Activated T-cell treated with anti-CD3 and anti-CD28 coated beads, Interleukin-2, amount 50 U/mL, for 72 hours (primary cell): ENCODE data around the gene BTBD17. TPM values are rescaled to one million over a fixed set of nuclear protein-coding genes. Genes with fewer than 3 reads are reported as not detected.

Experiments
- ATAC-seq, 2 donors: fragments of 150-1000 bp; cut with Tn5 transposase; replicated peaks in 1 of 2; 2 replicates each; pipeline ENCODE4 v1.10.0; 2021; ENCODE audit warnings: moderate library complexity in 2 of 2, mild to moderate bottlenecking in 1 of 2
- DNase-seq, 2 donors: peaks; one replicate each; pipeline ENCODE4 v3.0.0; 2021 to 2022; ENCODE audit warnings: mixed read lengths in 1 of 2
- H3K27ac Mint-ChIP-seq: one replicate; pipeline ENCODE4 v1.8.0; 2022; ENCODE audit warnings: mild to moderate bottlenecking, moderate library complexity, mixed read lengths
- H3K27me3 Mint-ChIP-seq: one replicate; pipeline ENCODE4 v1.8.0; 2022; ENCODE audit warnings: low read depth, mixed read lengths
- H3K36me3 Mint-ChIP-seq, 2 donors: one replicate each; pipeline ENCODE4 v1.8.0; 2022; ENCODE audit warnings: mixed read lengths in 2 of 2, mild to moderate bottlenecking in 1 of 2; ENCODE audit not compliant: insufficient read depth in 2 of 2
- H3K4me1 Mint-ChIP-seq: one replicate; pipeline ENCODE4 v1.8.0; 2022; ENCODE audit warnings: low read depth, mixed read lengths
- H3K4me3 Mint-ChIP-seq, 2 donors: one replicate each; pipeline ENCODE4 v1.8.0; 2022; ENCODE audit warnings: mild to moderate bottlenecking in 2 of 2, mixed read lengths in 2 of 2, moderate library complexity in 2 of 2
- H3K9me3 Mint-ChIP-seq, 2 donors: one replicate each; pipeline ENCODE4 v1.8.0; 2022; ENCODE audit warnings: mixed read lengths in 2 of 2
- total RNA-seq, 2 donors: library from RNA; stranded (reverse); gene quantifications; one replicate each; pipeline ENCODE4 v1.2.3, GENCODE V29; 2022

Gene BTBD17
- total RNA-seq, 2 donors from 2014 or later = not detected

GRCh38 chr17:74347646-74348045 is 14.0 kb downstream of the BTBD17 start:
- H3K36me3 Mint-ChIP-seq = no peaks in the 10 kb centered on the region
- no peak for DNase-seq
- ATAC-seq = no peak
- peaks cover 24% of the 10 kb centered on the region for H3K27me3 Mint-ChIP-seq
- no peaks in the 10 kb centered on the region for H3K9me3 Mint-ChIP-seq
- H3K4me3 Mint-ChIP-seq = no peak overlapping the region
- H3K4me1 Mint-ChIP-seq = no peaks in the 10 kb centered on the region
- no peak overlapping the region for H3K27ac Mint-ChIP-seq

GRCh38 chr17:74345433-74346241 is 16.0 kb downstream of the BTBD17 start:
- no peak overlapping the region for H3K27ac Mint-ChIP-seq
- no peaks in the 10 kb centered on the region for H3K4me1 Mint-ChIP-seq
- H3K27me3 Mint-ChIP-seq = peaks cover 23% of the 10 kb centered on the region
- no peaks in the 10 kb centered on the region for H3K9me3 Mint-ChIP-seq
- no peak for DNase-seq
- no peak for ATAC-seq
- no peaks in the 10 kb centered on the region for H3K36me3 Mint-ChIP-seq
- no peak overlapping the region for H3K4me3 Mint-ChIP-seq

- DNase-seq = no peak
- Mint-ChIP-seq H3K9me3 (no peaks in the 10 kb centered on the region), H3K4me1 (no peaks in the 10 kb centered on the region)
Observed at GRCh38 chr17:74344658-74345057, 17.0 kb downstream of the BTBD17 start.

GRCh38 chr17:74343526-74344284 is 18.0 kb downstream of the BTBD17 start:
- Mint-ChIP-seq H3K9me3 (no peaks in the 10 kb centered on the region), H3K4me3 (no peak overlapping the region), H3K27me3 (peaks cover 10% of the 10 kb centered on the region), H3K27ac (no peak overlapping the region), H3K36me3 (no peaks in the 10 kb centered on the region), H3K4me1 (no peaks in the 10 kb centered on the region)
- no peak for ATAC-seq
- no peak for DNase-seq

More at GRCh38 chr17:74344658-74345057, 17.0 kb downstream of the BTBD17 start:
- Mint-ChIP-seq H3K4me3 (no peak overlapping the region), H3K27me3 (peaks cover 14% of the 10 kb centered on the region), H3K27ac (no peak overlapping the region), H3K36me3 (no peaks in the 10 kb centered on the region)
- ATAC-seq = no peak

DNA sequence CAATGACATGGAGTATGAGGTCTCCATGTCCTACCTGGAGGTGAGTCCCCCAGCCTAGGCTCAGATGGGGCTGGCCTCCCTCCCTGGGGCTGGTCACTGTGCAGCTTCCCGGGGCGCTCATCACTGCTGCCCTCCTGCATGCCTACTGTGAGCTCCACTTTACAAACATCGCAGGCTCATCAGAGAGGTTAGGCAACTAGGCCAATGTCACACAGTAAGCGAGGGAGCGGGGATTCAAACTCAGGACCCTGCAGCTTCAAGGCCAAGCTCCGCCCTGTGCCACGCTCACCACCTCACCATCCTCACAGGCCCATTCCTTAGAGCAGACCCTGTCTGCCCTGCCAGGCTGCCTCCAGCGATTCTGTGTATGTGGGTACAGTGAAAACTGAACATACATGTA is 18.5 kb downstream of the BTBD17 start:
- Mint-ChIP-seq H3K4me3 (no peak overlapping the region), H3K27me3 (peaks cover 4% of the 10 kb centered on the region), H3K4me1 (no peaks in the 10 kb centered on the region), H3K27ac (no peak overlapping the region), H3K36me3 (no peaks in the 10 kb centered on the region), H3K9me3 (no peaks in the 10 kb centered on the region)
- ATAC-seq = no peak
- DNase-seq = no peak

- Mint-ChIP-seq H3K27ac (no peak overlapping the region), H3K27me3 (no peaks in the 10 kb centered on the region), H3K4me3 (no peak overlapping the region), H3K36me3 (no peaks in the 10 kb centered on the region), H3K4me1 (no peaks in the 10 kb centered on the region), H3K9me3 (no peaks in the 10 kb centered on the region)
- ATAC-seq (no peak), DNase-seq (no peak)
Observed at GRCh38 chr17:74342224-74342623, 19.4 kb downstream of the BTBD17 start.

DNA sequence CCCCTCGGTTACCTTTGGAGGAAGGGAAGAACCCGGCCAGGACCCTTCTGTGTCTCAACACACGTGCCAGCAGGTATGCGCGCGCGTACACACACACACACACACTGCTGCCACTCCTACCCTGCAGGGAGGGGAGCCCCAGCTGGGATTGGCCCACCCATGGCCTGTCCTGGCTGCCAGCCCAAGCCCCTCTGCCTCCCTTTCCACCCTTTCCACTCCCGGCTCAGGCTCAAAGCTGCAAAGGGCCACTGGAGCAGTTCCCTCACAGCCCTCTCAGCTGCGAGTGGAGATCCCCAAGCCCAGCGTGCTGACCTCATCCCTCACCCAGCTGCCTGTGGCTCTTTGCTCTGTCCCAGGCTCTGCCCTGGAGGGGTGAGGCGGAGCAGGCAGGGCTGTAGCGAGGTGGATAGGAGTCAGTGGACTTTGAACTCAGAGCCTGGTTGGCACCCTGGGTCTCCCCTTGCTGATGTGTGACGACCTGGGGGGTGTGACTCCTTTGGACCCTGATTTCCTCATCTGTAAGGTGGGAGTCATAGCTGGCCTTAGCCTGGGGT is 21.1 kb downstream of the BTBD17 start:
- no peaks in the 10 kb centered on the region for H3K4me1 Mint-ChIP-seq
- H3K36me3 Mint-ChIP-seq = no peaks in the 10 kb centered on the region
- no peak overlapping the region for H3K4me3 Mint-ChIP-seq
- H3K27me3 Mint-ChIP-seq = no peaks in the 10 kb centered on the region
- no peak overlapping the region for H3K27ac Mint-ChIP-seq
- no peak for DNase-seq
- no peak for ATAC-seq
- H3K9me3 Mint-ChIP-seq = no peaks in the 10 kb centered on the region

GRCh38 chr17:74339537-74340195 is 22.0 kb downstream of the BTBD17 start:
- Mint-ChIP-seq H3K4me1 (no peaks in the 10 kb centered on the region), H3K36me3 (no peaks in the 10 kb centered on the region), H3K27ac (no peak overlapping the region), H3K27me3 (no peaks in the 10 kb centered on the region), H3K9me3 (no peaks in the 10 kb centered on the region), H3K4me3 (no peak overlapping the region)
- no peak for ATAC-seq
- no peak for DNase-seq

DNA sequence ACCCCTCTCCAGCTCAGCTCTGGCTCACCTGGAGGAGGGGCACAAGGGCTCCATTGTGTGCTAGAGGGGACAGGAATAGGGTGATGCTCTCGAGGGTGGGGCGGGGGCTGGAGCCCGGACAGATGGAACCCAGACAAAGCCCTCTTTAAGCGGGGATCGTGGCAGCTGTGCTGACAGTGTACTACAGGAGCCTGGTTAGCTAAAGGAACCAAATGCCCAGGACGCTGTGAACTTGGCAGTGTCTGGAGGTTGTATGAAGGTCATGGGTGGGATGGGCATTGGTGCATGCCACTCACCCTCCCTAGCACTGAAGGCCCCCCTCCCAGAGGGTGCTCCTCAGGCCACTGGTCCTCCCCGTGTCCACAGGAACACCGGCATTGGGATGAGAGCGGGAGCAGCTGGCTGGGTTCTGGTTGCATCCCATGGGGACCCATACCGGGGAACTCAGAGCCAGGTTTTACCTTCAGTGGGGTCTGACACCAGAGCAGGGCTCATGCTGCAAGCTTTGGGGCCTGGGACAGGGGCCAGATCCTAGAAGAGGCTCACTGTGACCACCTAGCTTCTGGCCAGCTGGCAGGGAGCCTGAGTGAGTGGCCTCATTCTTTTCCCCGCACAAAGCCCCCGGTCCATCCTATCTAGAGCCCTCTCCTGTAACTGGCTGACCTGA is 23.7 kb downstream of the BTBD17 start:
- no peak overlapping the region for H3K27ac Mint-ChIP-seq
- no peak for DNase-seq
- no peaks in the 10 kb centered on the region for H3K9me3 Mint-ChIP-seq
- H3K4me3 Mint-ChIP-seq = no peak overlapping the region
- H3K27me3 Mint-ChIP-seq = no peaks in the 10 kb centered on the region
- no peak for ATAC-seq
- no peaks in the 10 kb centered on the region for H3K4me1 Mint-ChIP-seq
- no peaks in the 10 kb centered on the region for H3K36me3 Mint-ChIP-seq

DNA sequence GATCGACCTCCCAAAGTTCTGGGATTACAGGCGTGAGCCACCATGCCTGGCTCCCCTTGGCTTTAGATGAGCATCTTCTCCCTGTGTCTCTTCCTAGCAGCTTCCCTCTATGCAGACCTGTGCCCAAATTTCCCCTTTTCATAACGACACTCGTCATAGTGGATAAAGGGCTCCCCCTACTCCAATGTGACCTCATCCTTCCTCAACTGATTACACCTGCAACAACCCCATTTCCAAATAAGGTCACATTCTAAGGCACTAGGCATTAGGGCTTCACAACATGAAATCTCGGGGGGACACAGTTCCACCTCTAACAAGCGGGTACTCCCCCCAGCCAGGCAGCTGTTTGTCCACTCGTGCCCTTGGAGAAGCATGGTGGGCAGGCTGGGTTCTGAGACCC is 25.4 kb downstream of the BTBD17 start:
- ATAC-seq = no peak
- Mint-ChIP-seq H3K9me3 (no peaks in the 10 kb centered on the region), H3K4me3 (no peak overlapping the region), H3K4me1 (no peaks in the 10 kb centered on the region), H3K36me3 (no peaks in the 10 kb centered on the region), H3K27me3 (no peaks in the 10 kb centered on the region), H3K27ac (no peak overlapping the region)
- no peak for DNase-seq

DNA sequence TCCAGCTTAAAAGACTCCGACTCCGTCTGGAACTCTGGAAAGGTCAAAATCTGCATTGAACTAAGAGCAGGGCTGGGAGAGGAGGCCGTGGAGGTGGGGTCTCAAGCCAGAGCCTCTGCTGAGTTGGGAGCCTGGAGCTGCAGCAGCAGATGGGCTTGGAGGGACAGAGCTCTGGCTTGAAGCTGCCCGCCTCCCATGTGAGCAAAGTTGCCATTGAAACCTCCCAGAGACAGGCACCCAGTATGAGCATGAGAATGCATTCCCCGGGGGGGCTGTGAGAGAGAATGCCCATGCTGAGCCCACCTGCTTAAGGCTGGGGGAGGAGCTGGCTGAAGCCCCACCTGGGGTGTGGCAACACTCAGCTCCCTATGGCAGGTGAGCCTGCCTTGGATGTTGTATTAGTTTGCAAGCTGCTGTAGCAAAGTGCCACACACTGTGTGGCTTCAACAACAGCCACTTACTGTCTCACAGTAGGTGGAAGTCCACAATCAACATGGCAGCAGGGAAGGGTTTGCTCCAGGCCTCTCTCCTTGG is 26.1 kb downstream of the BTBD17 start:
- DNase-seq (no peak), ATAC-seq (no peak)
- no peaks in the 10 kb centered on the region for H3K9me3 Mint-ChIP-seq
- no peaks in the 10 kb centered on the region for H3K36me3 Mint-ChIP-seq
- H3K4me1 Mint-ChIP-seq = no peaks in the 10 kb centered on the region
- no peaks in the 10 kb centered on the region for H3K27me3 Mint-ChIP-seq
- H3K4me3 Mint-ChIP-seq = no peak overlapping the region
- no peak overlapping the region for H3K27ac Mint-ChIP-seq

DNA sequence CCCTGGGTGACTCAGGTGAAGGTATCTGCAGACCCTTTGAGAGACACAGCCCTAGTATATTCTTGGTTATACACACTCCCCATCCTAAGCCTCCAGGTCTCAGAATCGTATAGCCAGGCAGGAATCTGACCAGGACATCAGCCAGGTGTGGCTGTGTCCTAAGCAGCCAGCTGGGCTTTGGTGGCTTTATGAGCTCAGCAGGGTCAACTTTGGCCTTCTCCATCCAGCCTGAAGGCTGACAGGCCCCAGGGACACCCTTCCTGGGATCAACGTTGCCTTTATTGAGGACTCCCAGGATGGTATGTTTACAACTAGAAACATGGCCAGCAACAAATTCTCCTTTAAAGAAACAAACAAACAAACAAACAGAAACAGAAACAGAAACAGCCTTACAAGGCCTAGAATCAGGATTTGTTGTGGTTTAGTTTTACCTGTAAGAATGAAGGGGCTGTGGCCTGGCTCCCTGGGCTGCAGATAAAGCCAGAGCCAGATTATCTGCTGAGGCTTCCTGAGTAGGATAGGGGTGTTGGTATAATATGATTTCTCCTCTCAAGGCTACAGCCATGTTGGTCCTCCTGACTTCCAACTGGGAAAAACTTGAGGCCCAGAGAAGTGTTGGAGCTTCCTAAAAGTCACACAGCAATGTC is 27.2 kb downstream of the BTBD17 start:
- DNase-seq = no peak
- Mint-ChIP-seq H3K36me3 (no peaks in the 10 kb centered on the region), H3K27me3 (no peaks in the 10 kb centered on the region), H3K9me3 (no peaks in the 10 kb centered on the region), H3K27ac (no peak overlapping the region), H3K4me1 (no peaks in the 10 kb centered on the region), H3K4me3 (no peak overlapping the region)
- ATAC-seq = no peak
